Ammon's horn (tissue), 1 donor: ENCODE results near the gene PRX.
"Not testable (repeated sequence)": the region's sequence is repeated elsewhere in the genome, so short reads cannot be mapped to it uniquely, and the experiment has no call there.

Source experiments
- DNase-seq: peaks from one replicate; pipeline ENCODE4 v3.0.0-alpha.2; 2016; ENCODE audit warnings: low spot score

The PRX gene

DNA sequence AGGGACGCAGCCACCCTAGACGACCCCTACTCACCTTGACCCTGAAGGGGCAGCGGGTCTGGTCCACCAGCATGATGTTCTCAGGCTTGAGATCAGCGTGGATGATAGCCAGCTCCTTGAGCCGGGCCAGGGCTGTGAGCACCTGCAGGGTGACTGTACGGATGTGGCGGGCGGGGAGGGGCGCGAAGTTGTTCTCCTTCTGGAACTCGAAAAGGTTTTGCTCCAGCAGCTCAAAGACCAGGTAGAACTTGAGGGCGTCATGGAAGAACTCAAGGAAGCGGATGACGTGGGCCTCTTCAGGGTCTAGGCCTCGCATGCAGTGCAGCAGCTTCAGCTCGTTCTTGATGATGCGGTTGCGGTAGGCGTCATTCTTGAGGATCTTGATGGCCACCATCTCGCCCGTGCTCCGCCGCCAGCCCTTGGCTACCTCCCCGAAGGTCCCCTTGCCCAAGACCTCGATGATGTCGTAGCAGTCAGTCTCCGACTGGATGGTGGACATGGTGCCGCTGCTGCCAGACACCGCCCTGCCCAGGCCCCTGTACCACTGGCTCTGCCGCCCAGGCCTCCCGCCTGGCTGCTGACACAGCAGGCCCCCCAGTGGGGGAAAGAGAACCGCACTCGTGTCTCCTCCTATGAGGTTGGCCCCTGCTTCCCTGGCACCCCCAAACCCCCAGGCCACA is 23.6 kb downstream of the PRX start:
- DNase-seq: no peak

DNA sequence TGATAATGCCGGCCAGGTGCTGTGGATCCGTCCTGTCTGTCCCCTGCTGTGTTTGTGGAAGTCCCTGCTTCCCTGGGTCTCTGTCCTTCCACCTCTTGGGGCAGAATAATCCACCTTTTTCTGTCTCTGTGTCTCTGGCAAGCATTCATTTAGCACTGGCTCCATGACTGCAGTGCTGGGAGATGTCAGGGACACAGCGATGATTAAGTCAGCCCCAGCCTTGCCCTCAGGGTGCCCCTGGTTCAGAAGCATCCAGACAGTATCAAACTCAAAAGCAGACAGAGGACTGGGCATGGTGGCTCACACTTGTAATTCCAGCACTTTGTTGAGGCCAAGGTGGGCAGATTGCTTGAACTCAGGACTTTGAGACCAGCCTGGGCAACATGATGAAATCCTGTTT is 24.7 kb downstream of the PRX start:
- DNase-seq: no peak

DNA sequence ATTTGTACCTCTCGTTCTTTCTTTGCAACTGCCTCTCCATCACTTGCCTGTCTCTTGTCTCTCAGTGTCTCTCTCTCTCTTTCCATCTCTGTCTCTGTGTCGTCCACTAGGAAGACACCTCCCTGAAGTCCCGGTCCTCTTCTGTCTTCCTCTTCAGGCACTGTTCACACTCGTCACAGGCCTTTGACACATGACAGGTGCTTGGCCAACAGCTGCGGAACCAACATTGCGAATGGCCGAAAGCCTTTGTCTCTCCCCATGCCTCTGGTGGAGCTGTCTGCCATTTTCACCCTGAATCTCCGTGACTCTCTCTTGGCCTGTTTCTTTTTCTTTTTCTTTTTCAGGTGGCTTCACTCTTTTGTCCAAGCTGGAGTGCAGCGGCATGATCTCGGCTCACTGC is 26.0 kb downstream of the PRX start:
- no peak for DNase-seq

DNA sequence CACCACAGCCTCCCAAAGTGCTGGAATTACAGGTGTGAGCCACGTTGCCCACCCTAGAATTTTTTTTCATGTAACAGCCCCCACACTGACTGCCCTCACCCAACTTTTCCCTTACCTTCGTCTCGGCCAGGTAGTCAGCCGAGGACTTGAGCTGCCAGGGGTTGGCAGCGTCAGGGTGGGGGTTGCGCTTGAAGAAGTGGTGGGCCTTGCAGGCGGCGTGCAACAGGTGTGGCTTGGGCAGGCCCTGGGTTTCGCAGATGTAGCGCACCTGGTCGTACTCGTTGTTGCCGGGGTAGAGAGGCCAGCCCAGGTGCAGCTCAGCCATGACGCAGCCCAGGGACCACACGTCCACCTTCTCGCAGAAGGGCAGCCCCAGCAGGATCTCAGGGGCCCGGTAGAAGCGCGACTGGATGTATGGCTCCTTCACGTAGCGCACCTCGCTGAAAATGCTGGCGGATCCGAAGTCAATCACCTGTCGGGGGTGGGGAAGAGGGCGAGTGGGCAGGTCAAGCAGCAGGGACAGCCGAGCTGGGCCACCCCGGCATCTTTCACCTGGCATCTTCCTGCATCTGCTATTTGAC is 29.4 kb downstream of the PRX start:
- DNase-seq: no peak

DNA sequence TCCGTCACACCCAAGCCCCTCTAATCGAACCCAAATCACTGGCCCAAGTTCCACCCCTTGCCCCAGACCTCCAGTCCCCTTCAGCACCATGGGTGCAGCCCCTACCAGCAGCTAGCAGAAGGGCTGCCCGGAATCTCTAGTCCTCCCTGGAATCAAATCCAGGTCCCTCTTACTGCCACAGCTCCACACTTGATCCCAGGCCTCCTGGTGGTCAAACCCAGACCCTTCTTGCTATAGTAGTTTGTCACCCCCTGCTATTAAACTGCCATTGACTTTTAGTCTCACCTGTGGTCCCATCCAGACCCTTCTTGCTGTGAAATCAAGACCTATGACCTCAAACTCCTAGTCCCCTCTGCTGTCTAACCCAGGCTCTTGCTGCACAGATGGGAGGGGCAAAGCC is 31.9 kb downstream of the PRX start:
- no peak for DNase-seq

DNA sequence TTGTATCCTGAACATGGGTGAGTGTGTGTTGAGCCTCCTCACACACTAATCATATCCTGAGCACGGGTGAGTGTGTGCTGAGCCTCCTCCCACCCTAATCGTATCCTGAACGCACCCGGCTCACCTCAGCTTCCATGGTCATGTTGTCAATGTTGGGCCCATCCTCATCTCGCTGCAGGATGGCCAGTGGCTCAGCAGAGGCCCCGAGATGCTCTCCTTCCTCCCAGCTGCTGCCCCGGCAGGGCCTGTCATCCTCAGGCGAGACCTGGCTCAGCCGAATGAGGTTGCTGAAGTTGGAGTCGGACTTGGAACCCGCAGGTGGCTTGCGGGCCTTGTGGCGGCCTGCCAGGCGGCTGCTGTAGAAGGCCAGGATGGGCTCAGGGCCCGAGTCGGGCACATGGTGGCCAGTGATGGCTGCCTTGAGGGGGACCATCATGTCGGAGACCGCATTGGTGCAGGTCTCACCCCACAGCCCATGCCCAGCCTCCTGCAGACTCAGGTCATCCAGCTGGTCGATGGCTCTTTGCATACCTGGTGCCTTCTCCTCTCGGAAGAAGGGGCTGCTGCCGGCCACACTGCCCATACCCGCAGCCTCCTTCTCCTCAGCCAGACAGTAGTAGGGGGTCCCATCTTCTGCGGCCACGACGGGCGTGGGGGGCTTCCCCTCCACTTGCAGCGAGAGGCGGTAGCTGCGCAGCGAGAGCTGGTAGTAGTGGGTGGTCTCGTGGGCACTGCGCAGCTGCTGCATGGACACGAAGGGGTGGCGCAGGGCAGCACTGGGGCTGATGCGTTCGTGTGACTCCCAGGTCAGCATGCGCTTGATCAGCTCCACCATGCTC is 32.8 kb downstream of the PRX start:
- no peak for DNase-seq

DNA sequence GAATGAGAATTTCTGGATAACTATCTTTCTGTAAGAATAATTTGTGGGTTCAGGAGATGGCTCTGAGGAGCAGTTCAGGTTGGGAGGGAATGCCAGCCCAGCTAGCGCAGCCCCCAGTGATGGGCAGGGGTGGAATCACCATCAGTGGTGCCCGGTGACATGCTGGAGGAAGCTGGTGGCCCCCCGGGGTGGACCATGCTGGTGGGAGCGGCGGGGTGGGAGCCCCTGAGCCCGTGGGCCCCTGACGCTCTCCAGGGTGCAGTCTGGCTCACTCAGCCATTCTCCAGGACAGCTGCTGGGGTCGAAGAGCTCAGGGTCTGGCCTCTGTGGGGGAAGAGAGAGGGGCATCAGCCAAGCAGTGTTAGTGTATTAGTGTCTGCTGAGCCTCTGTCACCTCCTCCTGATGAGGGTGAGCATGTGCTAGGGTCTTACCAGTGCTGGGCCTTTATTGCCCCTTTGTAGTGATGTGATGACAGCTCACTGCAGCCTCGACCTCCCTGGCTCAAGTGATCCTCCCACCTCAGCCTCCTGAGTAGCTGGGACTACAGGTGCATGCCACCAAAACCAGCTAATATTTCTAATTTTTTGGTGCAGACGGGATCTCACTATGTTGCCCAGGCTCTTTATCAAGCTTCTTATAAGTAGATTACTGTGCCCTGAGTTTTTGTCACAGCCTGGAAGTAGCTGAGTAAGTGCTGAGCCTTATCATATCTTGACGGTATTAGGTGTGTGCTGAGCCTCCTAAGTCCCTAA is 33.6 kb downstream of the PRX start:
- no peak for DNase-seq

DNA sequence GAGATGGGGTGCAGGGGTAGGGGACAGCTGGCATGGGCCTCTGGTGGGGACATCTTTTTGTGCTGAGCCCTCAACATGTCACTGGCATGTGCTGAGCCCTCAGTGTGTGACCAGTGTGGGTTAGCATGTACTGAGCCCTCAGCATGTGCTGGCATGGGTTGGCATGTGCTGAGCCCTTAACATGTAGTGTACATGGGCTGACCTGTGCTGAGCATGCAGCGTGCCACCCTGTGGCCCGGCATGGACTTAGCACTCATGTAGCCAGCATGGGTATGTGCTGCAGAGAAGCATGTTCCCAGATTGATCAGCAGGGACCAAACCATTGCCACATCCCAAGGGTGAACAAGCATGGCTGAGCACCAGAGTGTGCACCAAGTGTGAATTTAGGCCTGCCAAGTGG is 34.7 kb downstream of the PRX start:
- DNase-seq: no peak

DNA sequence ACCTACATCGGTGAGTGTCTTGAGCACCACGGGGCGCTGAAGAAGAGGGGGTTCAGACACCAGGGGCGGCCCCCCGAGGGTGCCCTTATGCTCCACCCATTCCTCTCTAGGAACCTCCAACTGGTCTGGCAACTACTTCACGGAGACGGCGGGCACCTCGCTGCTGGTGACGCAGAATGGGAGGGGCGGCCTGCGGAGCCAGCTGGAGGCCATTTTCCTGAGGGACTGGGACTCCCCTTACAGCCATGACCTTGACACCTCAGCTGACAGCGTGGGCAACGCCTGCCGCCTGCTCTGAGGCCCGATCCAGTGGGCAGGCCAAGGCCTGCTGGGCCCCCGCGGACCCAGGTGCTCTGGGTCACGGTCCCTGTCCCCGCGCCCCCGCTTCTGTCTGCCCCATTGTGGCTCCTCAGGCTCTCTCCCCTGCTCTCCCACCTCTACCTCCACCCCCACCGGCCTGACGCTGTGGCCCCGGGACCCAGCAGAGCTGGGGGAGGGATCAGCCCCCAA is 35.2 kb downstream of the PRX start:
- DNase-seq: no peak

DNA sequence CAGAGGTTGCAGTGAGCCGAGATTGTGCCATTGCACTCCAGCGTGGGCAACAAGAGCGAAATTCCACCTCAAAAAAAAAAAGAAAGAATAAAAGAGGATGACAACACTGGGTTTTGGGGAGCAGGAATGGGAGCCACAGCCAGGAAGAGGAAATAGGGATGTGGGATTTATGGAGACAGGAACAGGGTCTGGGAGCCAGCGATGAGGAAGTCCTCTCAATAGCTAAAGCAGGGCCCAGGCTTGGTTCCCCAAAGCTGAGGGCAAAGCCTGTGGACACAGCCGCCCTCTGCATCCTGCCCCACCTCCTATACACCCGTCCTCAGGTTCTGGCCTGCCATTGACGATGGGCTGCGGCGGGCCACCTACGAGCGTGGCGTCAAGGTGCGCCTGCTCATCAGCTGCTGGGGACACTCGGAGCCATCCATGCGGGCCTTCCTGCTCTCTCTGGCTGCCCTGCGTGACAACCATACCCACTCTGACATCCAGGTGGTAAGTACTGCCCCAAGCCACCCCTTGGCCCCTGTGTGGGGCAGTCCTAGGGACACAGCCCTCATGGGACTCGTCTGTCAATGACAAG is 36.8 kb downstream of the PRX start:
- DNase-seq: no peak

DNA sequence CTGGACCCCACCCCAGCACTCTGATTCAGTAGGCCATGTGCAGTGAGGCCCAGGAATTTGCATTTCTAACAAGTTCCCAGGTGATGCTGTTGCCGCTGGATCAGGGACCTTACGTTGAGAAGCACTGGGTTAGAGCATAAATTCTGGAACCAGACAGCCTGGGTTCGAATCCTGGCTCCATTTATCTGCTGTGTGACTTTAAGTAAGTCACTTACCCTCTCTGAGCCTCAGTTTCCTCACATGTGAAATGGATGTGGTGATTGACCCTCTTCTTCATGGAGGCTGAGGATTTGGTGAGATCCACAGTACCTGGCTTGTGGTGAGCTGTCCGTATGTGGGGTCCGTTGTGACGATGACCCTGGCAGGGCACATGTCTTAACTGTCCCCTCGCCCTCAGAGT is 39.1 kb downstream of the PRX start:
- DNase-seq: no peak

DNA sequence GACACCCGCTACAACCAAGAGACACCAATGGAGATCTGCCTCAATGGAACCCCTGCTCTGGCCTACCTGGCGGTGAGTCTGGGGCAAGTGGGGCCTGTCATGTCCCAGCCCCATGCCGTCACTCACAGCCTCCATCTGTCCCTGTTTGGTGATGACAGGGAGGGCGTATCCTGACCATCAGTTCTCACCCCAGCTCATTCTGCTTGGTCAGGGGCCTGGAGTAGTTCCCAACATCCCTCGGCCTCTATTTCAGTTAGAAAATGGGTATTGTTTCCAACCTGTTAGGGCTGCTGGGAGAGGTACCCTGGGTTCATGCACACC is 41.4 kb downstream of the PRX start:
- DNase-seq: no peak

DNA sequence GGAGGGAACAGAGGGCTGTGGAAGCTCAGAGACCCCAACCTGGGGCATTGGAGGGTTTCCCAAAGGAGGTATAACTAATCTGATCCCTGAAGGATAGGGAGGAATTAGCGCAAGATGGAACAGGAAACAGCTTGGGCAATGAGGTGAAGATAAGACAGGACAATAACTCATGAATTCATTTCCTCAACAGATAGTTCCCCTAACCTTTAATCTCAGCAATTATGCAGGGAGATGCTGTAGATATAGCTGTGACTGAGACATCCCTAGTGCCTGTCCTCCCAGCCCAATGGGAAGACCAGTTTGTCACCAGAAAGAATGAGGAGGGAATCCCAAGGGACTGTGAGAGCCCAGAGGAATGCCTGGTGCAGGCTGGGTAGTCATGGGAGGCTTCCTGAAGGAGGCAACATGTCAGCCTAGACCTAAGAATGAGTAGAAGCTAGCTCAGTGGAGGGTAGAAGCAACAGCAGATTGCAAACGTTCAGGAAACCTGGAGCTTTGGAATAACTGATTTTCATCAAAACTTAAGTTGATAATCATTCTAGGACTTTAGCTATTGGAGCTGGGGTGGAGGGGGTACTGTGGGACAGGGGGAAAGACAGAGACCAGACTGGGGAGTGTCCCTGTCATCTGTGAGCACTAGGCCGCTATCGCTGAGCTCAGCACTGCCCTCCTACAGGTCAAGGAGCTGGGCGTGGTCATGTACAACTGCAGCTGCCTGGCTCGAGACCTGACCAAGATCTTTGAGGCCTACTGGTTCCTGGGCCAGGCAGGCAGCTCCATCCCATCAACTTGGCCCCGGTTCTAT is 42.0 kb downstream of the PRX start:
- DNase-seq: no peak

DNA sequence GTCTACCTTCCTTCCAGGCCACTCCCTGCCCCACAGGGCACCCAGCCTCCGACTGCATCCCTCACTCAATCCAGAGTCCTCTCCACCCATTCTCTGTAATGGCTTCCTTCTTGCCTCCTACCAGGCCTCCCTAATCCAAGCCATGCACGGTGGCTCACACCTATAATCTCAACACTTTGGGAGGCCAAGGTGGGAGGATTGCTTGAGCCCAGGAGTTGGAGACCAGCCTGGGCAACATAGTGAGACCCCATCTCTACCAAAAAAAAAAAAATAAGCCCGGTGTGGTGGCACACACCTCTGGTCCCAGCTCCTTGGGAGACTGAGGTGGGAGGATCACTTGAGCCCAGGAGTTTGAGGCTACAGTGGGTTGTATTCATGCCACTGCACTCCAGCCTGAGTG is 42.9 kb downstream of the PRX start:
- not testable (repeated sequence) for DNase-seq

DNA sequence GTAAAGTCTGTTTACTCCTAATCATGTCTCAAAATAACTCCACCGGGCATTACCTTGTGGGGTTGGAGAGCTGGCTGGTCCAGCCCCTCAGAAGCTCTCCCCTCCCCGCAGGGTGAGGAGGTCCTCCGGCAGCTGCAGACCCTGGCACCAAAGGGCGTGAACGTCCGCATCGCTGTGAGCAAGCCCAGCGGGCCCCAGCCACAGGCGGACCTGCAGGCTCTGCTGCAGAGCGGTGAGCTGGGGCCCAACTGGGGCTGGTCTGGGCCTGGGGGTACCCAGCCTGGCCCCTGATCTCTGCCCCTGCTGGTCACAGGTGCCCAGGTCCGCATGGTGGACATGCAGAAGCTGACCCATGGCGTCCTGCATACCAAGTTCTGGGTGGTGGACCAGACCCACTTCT is 43.4 kb downstream of the PRX start:
- DNase-seq: no peak

DNA sequence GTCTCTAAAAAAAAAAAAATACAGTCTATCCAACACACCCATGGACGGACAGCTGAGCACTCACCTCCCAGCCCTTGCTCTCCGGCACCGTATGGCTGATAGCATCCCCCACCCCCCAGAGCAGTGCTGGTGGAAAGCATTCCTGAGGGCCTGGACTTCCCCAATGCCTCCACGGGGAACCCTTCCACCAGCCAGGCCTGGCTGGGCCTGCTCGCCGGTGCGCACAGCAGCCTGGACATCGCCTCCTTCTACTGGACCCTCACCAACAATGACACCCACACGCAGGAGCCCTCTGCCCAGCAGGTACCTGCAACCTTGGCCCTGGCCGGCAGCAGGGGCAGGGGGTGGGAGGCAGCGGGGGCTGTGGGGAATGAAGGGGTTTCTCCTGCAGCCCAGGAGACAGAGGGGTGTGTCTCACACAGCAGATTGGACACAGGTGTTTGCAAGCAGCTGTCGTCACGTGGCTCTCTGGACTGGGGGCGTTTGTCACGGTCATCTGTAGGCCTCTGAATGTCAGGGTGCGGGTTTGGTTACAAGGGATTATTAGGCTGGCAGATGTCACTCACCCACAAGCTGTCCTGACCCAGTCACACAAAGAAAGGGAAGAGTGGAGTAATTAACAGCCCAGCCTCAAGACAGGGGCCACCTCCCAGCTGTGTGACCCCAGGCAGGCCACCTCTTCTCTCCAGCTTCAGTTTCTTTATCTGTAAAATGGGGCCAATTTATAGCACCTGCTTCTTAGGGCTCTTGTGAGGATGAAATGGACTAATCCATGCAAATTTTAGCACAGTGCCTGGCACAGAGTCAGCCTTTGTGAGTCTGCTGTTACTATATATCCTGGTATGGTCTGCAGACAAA is 45.4 kb downstream of the PRX start:
- no peak for DNase-seq

DNA sequence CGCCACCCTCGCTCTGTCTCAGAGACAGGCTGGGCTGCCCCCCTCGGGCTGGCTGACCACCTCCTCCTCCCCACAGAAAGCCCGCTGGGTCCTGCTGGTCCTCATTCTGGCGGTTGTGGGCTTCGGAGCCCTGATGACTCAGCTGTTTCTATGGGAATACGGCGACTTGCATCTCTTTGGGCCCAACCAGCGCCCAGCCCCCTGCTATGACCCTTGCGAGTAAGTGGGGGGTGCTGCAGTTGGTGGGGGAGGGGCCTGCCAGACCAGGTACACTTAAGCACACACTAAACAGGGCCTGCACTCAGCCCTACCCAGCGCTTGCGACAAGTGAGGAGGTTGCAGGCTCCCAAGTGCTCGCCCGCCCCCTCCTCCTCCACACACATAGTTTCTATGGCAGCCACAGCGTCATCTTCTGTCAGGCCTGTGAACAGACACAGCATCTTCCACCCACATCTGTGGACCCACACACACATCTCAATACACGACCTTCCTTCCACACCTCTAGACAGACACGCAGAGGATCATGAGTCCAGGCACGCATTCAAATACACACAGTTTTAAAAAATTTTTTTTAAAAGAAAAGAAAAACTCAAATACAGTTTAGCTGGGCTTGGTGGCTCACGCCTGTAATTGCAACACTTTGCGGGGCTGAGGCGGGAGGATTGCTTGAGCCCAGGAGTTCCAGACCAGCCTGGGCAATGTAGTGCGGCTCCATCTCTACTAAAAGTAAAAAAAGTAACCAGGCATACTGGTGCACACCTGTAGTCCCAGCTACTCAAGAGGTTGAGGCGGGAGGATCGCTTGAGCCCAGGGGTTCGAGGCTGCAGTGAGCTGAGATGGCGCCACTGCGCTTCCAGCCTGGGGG is 46.2 kb downstream of the PRX start:
- peak; percentile 76 for DNase-seq

DNA sequence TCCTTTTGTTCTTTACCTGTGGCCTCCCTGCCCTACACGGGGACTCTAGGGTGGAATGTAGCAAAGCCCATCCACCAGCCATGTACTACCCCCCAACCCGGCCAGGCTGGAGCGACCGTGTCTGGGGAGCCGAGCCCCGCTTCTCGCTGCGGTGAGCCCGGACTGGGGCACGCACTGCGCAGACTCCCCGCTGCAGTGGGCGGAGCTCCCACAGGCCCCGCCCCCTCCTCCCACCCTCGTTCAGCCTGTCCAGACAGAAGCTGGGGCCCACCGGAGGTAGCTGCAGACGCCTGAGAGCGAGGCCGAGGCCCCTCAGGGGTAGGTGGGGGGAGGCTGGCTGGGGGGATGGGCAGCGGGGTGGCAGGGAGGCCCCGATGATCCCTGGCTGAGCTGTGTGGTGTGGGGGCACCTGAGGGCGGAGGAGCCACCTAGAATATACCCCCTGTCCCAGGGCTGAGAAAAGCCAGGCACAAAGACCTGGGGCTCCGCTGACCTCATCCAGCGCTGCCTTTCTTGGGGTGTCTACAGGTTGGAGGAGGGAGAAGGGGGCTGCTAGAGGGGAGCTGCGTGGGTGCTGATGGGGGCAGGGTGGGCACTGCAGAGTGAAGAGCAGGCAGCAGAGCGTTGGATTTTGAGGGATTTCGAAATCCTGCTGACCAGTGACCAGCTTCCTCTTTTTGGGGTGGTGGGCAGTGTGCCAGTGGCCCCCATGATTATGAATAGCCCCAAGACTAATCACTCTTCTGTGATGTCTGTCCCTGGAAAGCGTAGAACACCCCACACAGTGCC is 47.4 kb downstream of the PRX start:
- peak; percentile 77 for DNase-seq

DNA sequence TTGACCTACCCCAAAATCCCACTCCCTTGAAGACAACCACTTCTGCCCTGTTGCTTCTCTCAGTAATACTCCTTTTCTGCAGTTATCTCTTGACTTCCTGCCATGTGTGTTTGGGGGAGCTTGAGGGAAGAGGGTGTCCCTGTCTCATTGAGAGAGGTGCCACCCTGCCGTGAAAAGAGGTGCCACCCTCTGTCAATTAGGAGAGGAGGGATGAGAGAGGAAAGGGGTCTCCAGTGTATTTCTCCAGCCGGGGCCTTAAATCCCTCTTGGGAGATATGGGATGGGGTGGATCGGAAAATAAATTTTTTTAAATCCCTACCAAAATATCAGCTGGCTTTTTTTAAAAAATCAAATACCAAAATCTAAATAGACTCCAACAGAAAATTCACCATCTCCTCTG is 48.2 kb downstream of the PRX start:
- DNase-seq: no peak
